GM18507 (cell line): ENCODE results near the gene SIRT3.
A peak's percentile ranks its signal among the peaks of the same experiment; 100 is the strongest.
"Not testable (repeated sequence)": the region's sequence is repeated elsewhere in the genome, so short reads cannot be mapped to it uniquely, and the experiment has no call there.

Source experiments
- DNase-seq: peaks from one replicate; pipeline ENCODE4 v3.0.0; 2011; ENCODE audit warnings: low read depth; ENCODE audit not compliant: insufficient read length; ENCODE audit errors: extremely low spot score
- FAIRE-seq: peaks from 2 replicates; lab custom pipeline; 2011; peaks lifted over from hg19 to GRCh38; lab: Jason Lieb, UNC

SIRT3 gene

DNA sequence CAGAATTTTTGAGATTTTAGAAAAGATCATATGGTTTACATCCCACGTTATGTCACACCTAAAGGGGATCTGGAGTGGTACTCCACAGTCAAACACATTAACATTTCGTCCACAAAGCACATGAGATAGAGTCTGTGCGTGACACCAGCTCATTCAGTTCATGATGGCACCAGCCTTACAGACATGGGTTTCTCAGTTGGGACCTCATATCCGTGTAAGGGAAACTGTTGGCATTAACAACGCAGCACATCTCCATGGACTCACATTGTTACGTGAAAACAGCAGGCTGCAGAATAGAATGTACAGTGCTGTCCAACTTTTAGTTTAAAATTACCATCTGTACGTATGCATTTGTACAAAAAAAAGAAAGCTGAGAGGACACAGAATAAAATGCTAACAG is 14.6 kb downstream of the SIRT3 start:
- DNase-seq (no peak), FAIRE-seq (no peak)

DNA sequence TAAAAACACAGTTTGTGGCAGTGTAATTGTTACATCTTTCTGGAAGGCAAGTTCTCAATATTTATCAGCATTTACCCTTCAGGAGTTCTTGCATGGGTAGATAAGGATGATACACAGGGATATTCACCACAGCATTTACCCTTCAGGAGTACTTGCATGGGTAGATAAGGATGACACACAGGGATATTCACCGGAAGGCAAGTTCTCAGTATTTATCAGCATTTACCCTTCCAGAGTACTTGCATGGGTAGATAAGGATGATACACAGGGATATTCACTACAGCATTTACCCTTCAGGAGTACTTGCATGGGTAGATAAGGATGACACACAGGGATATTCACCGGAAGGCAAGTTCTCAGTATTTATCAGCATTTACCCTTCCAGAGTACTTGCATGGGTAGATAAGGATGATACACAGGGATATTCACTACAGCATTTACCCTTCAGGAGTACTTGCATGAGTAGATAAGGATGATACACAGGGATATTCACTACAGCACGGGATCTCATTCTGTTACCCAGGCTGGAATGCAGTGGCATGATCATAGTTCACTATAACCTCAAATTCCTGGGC is 15.4 kb downstream of the SIRT3 start:
- not testable (repeated sequence) for DNase-seq, FAIRE-seq

GRCh38 chr11:218815-219593 is 17.1 kb downstream of the SIRT3 start:
- FAIRE-seq = no peak
- DNase-seq = no peak

DNA sequence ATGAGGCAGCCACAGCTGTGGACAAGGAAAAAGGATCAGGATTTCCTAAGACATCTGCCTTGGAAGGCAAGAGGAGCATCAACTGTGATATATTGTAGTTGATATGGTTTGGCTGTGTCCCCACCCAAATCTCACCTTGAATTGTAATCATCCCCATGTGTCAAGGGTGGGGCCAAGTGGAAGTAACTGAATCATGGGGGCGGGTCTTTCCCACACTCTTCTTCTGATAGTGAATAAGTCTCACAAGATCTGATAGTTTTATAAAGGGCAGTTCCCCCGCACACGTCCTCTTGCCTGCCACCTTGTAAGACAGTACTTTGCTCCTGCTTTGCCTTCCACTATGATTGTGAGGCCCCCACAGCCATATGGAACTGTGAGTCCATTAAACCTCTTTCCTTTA is 18.4 kb downstream of the SIRT3 start:
- DNase-seq = no peak
- no peak for FAIRE-seq

DNA sequence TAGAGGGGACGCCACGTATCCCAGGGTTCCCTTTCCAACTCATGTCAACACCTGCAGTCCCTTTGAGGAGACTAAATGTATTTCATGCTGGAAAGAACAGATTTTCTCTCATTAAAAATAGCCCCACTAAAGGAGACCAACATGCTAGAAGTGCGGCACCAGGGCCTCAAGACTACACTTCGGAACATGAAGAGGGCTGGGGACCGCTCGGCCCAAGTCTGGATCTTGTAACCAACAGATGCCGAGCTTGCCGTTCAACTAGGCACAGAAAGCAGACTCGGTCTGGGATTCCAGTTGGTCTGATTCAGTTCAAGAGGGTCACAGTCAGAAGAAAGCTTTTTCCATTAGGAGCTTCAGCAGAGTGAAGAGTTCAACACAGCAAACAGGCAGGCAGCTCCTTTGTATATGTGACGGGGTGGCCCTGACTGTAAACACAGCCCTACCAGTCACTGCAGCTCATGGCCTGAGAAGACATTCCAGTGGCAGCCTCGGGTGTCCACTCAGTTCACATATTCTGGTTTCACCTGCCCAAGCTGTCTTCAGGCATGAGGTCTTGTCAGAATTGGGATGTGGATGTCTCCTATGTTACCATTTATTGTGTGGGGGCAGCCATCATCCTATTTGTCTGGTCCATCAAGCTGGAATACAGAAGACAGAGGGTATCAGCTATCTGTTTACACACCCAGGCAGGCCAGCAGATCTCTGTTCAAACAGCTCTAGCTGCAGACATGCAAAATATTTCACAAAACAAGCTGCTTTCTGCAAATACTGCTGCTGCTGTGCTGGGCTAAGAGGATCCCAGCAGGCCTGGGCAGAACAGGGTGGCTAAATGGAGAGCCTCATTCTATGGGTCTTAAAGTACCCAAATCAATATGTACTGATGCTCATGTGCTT is 19.8 kb downstream of the SIRT3 start:
- FAIRE-seq = no peak
- DNase-seq = no peak

DNA sequence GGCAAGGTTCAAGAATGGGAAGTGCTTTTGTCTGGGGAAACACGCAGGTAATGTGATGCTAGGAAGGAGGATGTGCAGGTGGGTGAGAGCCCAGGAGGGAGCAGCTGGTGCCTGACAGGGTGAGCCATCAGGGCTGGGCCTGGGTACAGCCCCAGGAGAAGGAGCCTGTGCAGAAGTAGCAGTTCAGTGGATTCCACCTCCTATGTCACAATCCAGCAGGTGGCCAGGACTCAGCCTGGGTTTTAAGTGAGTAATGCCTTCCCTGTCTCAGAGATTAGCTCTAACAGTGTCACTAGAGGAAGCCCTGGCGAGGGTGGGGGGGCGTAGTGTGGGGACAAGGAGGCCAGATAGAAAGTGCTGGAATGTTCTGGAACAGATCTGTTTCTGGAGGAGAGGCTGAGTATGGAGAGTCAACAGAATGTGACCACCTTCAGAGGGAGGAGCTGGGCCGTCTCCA is 20.5 kb downstream of the SIRT3 start:
- FAIRE-seq = no peak

GRCh38 chr11:214083-214482 is 22.1 kb downstream of the SIRT3 start:
- DNase-seq = no peak
- FAIRE-seq = no peak

More for the DNA sequence above, 20.5 kb downstream of the SIRT3 start:
- no peak for DNase-seq

DNA sequence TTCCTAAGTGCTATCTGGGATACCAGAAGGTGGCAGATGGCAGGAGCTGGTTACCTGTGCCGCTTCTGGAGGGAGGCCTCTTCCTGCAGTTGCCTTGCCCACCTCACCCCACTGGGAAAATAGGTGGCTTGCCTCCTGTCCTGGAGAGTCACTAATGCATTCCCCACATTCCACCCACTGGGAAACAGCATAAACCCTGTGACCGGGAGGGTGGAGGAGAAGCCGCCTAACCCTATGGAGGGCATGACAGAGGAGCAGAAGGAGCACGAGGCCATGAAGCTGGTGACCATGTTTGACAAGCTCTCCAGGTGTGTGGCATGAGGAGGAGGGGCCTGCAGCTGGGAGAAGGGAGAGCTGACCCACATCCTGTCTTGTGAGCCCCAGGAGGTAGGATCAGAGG is 23.0 kb downstream of the SIRT3 start:
- FAIRE-seq (no peak), DNase-seq (no peak)

GRCh38 chr11:212150-213100 is 23.7 kb downstream of the SIRT3 start:
- no peak for DNase-seq
- no peak for FAIRE-seq

GRCh38 chr11:211741-212140 is 24.4 kb downstream of the SIRT3 start:
- FAIRE-seq = no peak
- DNase-seq = no peak

GRCh38 chr11:211295-211694 is 24.8 kb downstream of the SIRT3 start:
- DNase-seq (no peak), FAIRE-seq (no peak)

DNA sequence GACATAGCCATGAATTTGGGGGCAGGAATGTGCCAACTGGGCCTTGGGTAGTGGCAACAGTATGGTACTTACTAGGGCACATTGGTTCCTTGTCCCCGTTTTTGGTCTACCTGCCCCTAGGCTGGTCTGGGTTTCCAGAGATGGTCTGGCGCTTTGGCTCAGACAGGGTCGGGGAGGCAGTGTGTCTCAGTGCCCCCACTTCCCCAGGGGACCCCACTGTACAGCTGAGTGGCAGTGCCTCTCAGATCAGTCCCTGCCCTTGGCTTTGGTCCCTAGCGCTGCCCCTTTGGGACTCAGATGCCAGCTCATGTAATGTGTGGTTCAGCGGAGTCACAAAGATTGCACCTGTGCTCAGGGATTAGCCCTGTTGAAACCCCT is 25.4 kb downstream of the SIRT3 start:
- no peak for DNase-seq
- FAIRE-seq = no peak

DNA sequence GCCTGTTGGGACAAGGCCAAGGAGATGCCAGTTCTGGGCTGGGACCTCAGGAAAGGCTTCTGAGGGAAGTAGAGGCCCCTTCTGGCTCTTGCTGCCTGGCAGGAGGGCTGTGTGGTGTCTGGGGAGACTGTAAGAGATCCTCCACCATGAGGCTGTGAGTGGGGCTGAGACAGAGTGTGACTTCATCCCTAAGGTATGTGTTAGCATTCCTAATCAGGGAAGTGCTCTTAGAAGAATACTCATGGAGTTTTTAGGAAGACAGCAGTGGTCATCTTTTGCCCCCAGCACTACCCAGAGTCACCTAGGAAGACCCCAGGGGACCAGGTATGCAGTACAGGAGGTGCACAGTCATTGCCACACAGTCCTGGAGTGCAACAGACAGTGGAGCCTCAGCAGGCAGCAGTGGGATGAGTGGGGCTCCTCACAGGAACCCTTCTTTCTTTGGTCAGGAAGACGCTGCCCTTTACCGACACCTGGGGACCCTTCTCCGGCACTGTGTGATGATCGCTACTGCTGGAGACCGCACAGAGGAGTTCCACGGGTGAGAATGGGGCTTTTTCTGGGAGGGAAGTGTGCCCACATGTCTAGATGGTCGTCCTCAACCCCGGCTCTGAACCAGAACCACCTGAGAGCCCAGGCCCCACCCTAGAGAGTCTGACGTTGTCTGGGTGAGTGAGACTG is 25.9 kb downstream of the SIRT3 start:
- FAIRE-seq = no peak
- no peak for DNase-seq

DNA sequence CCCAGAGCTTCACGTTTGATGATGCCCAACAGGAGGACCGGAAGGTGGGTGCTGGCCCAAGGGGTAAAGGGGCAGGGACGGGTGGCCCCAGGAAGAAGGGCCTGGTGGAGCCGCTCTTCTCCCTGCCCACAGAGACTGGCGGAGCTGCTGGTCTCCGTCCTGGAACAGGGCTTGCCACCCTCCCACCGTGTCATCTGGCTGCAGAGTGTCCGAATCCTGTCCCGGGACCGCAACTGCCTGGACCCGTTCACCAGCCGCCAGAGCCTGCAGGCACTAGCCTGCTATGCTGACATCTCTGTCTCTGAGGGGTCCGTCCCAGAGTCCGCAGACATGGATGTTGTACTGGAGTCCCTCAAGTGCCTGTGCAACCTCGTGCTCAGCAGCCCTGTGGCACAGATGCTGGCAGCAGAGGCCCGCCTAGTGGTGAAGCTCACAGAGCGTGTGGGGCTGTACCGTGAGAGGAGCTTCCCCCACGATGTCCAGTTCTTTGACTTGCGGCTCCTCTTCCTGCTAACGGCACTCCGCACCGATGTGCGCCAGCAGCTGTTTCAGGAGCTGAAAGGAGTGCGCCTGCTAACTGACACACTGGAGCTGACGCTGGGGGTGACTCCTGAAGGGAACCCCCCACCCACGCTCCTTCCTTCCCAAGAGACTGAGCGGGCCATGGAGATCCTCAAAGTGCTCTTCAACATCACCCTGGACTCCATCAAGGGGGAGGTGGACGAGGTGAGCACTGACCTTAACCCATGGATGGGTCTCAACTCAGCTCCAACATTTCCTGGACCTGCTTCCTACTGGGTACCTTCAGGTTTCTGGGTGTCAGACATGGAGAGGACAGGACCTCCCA is 26.6 kb downstream of the SIRT3 start:
- FAIRE-seq (no peak), DNase-seq (no peak)

DNA sequence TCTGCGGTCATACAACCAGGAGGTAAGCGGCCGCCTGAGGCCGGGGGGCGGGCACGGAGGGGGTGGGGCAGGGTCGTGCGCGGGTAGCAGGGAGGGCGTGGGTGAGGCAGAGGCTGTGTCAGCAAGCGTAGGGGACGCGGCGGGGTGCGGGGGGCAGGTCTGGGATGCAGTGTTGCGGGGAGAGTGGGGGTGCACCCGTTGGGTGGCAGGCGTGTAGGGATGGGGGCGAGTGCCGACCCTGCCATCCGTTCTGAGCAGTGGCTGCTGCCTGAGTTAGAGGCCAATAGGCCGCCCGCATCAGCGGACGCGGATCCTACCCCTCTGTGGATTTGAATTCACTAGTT is 27.3 kb downstream of the SIRT3 start:
- DNase-seq (no peak), FAIRE-seq (no peak)

GRCh38 chr11:208181-208916 is 27.8 kb downstream of the SIRT3 start:
- FAIRE-seq = peak; percentile 67

DNA sequence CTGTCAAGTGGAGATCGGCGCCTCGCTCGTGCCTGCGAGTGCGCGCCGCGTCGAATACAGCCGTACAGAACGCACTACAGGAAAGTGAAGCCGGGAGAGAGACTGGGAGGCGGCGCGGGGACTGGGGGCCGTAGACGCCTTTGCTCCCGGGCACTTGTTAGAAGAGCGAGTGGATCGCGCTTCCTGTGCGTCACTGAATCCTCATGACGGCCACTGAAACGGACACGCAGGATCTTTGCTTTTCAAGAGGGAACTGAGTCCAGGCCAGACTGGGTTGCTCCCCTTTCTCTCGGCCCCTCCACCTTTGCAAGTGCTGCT is 28.3 kb downstream of the SIRT3 start:
- DNase-seq = no peak
- FAIRE-seq = no peak

More at GRCh38 chr11:208181-208916, 27.8 kb downstream of the SIRT3 start:
- DNase-seq = peak; percentile 75
